Hindlimb muscle (tissue), 1 donor: Measurements from ENCODE around the gene WDR64. TPM values are rescaled to one million over a fixed set of nuclear protein-coding genes. Genes with fewer than 3 reads are reported as not detected.
"Not testable (repeated sequence)": the region's sequence is repeated elsewhere in the genome, so short reads cannot be mapped to it uniquely, and the experiment has no call there.

ENCODE experiments used
- DNase-seq: peaks from one replicate; pipeline ENCODE4 v3.0.0-alpha.2; 2013
- polyA plus RNA-seq: library from polyadenylated mRNA; unstranded; fragments of 120-200 nt; gene quantifications from one replicate; pipeline ENCODE4 v1.2.1, GENCODE V29; 2013; ENCODE audit not compliant: insufficient read length

The WDR64 gene
- polyA plus RNA-seq, 1 donor, result 0.45 TPM

GRCh38 chr1:241804706-241805105, 152.6 kb downstream of the WDR64 start:
- not testable (repeated sequence) for DNase-seq

GRCh38 chr1:241808265-241808664, 156.2 kb downstream of the WDR64 start:
- no peak for DNase-seq

- DNase-seq, result no peak
These were observed 158.8 kb downstream of the WDR64 start for GRCh38 chr1:241810769-241811405.

DNA sequence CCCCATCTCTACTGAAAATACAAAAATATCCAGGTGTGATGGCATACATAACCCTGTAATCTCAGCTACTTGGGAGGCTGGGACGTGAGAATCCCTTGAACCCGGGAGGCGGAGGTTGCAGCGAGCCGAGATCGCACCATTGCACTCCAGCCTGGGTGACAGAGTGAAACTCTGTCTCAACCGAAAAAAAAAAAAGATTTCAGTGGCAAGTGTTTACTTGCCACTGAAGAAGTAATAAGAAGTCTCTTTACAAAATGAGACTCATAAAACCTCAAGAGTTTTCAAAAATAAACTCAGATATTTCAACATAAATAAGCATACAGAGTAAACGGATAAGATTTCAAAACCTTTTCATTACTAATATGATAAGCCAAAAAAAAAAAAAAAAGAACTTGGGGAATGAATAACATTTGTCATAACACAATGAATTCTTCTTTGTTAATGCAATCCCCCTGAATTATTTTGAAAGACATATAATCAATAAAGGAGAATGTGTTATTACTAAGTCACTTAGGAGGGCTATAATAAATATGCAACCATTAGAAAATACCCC, 161.8 kb downstream of the WDR64 start:
- no peak for DNase-seq

GRCh38 chr1:241816008-241816407, 163.9 kb downstream of the WDR64 start:
- DNase-seq, result no peak

DNA sequence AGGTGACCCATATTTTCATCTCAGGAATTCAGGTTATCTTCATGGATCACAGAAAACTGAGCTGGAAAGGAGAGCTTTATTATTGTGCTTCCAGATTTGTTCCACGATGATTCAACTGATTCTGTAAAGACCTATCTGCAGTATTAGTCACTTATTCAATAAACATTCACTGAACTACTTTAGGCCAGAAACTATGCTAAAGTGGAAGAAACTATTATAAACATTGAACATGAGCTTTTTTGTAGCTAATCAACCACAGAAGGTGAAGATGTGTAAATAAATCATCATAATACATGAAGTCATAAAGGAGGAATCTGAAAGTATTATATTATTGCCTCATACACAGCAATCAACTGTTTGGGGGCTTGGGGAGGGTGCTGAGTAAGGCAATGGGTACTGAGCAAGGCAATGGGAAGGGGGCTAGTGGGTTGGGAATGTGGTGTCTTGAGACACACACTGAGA, 165.3 kb downstream of the WDR64 start:
- DNase-seq, result no peak

DNA sequence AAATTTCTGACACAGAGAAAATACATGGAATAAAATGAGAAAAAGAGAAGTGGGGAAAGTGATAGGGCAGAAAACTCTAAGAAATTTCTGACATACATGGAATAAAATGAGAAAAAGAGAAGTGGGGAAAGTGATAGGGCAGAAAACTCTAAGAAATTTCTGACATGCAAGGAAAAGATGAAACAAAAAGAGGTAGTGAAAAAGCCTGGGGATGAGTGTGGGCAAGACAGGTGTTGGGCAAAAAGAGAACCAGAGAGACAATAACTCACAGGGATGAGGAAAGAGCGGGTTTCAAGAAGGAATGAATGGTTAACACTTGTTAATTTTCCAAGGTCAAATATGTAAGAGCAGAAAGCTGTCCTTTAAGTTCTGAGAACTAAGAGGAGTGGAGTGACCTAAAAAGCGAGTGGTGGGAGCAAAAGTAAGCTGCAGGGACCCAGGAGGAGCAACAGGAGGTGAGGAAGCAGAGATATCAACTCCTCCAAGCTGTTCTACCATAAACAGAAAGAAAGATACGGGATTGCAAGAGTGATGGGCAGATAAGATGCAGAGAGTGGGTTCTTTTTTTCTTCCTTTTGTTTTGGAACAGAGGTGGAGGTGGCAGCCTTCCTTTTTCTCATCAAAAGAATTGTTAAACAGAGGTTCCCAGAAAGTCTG, 166.0 kb downstream of the WDR64 start:
- DNase-seq, result no peak

- DNase-seq, result no peak
These were observed 167.3 kb downstream of the WDR64 start for GRCh38 chr1:241819340-241819866.

DNA sequence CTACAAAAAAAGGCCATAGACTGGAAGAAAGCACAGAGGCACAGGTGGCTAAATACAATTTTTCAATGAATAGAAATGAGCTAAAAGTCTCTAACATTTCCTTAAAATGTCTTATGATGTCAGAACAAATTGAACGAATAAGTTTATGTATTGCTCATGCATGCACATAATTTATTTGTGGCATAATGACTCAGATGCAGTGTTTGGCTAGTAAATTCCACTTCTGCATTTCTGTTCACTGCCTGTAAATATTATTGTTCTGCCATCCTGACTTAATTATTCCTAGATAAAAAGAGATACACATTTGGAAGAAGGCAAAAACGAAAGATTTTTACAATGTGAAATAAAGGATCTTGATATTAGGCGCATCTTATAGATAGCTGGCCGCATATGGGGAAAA, 169.3 kb downstream of the WDR64 start:
- no peak for DNase-seq

GRCh38 chr1:241822846-241823245, 170.8 kb downstream of the WDR64 start:
- DNase-seq, result no peak

GRCh38 chr1:241823925-241824324, 171.8 kb downstream of the WDR64 start:
- DNase-seq, result no peak

- DNase-seq, result no peak
These were observed 173.5 kb downstream of the WDR64 start for GRCh38 chr1:241825581-241825980.

- DNase-seq, result not testable (repeated sequence)
These were observed 174.5 kb downstream of the WDR64 start for GRCh38 chr1:241826613-241827012.

GRCh38 chr1:241827264-241827663, 175.2 kb downstream of the WDR64 start:
- DNase-seq, result no peak

GRCh38 chr1:241828463-241829021, 176.5 kb downstream of the WDR64 start:
- DNase-seq, result no peak

DNA sequence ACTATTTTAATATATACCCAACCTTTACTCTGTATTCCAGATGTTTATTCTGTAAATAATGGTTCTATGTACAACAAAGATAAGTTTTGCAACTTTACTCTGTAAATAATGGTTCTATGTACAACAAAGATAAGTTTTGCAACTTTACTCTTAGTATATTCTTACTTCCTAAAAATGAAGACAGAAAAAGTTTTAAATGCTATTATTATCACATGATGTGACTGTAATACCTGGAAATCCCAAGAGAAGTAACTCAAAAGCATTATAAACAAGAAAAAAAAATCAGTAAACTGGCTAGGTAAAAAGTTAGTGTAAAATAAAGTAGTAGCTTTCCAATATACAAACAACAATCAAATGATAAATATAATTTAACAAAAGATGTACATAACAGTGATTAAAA, 177.4 kb downstream of the WDR64 start:
- no peak for DNase-seq

DNA sequence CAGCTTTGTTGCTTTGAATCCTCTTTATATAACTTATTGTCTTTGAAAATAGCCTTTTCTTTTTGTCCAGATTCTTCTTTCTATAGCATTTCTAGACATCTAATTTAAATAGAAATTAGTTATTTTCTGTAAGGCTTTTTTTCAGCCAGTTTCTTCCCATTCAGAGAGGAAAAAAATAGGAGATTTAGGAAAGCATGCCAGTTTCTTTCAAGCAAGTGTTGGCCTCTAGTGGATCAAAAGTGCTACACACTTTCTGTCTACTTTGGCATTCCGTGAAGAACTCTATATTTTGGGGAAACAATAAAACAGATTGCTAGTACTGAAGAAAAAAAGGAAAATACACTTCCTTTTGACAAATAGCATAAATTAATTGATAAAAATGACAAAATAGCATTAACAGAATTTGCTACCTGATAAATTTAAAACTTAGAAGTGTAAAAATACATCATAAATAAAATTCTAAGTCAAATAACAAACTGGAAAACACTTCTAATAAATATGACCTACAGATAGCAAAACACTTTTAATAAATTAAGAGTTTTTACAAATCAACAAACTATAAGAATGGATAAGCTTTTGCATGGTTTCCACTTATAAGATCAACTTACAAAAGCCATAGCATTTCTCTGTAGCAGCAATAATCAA, 182.8 kb downstream of the WDR64 start:
- DNase-seq, result no peak

GRCh38 chr1:241836941-241837340, 184.9 kb downstream of the WDR64 start:
- DNase-seq, result no peak

DNA sequence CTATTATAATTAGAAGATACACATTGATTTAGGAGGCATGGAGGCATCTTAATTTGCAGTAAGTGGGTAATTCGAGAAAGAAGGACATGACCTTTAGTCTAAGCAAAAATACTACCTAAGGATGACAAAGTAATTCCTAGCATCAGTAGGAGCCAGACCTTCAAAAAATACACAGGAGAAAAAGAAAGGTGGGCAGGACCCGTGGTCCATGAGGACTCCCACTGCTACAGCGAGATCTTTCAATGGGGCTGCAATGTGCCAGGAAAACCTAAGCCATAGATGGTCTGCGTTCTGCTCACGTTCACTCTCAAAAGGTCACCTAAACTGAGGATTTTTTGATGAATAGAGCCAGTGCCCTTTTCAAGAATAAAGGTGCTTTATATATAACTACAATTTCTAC, 185.3 kb downstream of the WDR64 start:
- DNase-seq, result no peak

DNA sequence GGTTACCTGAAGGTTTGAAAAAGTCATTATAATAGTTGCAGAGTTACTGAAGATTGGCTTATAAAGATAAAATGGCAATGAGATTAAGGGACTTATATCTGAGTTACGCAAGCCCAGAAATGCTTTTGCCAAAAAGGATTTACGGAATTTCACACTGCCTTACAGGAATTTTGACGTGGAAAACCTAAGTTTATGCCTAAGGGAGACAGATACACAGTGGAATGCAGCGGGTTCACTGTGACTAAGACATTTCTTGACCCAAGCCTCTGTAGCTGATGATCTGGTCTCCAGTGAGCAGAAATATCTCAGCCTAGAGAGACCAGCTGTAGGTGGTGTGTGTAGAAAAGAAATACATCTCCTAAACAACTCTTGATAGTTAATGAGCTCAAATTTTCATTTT, 185.8 kb downstream of the WDR64 start:
- DNase-seq, result no peak

GRCh38 chr1:241838897-241839296, 186.8 kb downstream of the WDR64 start:
- no peak for DNase-seq

DNA sequence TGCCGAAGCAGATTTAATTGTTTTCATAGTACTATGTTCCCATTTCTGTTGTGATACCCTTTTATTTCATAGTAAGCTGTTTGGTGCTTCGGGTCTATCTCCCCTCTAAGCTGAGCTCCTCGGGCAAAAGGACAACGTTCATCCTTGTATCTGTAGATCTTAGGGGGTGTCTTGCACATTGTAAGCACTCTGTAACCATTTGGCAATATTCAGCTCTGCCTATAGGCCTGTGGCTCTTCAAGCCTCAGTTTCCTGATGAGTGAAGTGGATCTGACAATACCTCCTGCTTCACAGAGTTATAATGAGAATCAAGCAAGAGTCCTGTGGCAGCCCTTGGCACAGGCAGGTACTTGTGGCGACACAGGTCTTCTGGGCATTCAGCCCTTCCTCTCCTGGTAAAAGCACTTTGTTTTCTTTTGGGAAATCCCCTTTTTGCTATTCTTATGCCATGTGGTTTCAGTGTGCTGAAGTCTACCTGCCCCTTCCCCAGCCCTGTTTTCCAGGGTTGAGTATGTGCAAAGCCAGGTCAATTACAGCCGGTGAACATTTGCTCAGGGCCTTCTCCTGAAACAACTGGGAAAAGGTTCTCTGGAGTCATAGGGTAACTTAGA, 187.4 kb downstream of the WDR64 start:
- DNase-seq, result no peak

GRCh38 chr1:241840164-241840563, 188.1 kb downstream of the WDR64 start:
- DNase-seq, result no peak
